Measurements from ENCODE around the gene CWF19L2.

DNA sequence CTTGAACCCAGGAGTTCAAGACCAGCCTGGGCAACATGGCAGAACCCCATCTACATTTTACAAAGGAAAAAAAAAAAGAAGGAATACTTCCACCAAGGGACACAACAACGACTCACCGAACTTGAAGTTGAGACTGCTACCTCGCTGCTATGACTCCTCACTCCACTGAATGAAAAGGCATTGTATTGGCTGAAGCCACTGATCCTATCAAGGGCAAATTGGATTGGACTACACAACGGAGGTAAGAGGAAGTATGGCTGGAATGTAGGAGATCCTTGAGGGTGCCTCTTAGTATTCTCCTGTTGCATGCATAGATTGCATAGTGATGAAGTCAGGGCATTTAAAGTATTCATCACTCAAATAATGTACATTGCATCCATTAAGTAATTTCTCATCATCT, 97.9 kb downstream of the CWF19L2 start:
- no peak for TF ChIP-seq CTCF (conservative IDR thresholded peaks at IDR 0.05; ENCODE audit: low read depth, low read length)
- TF ChIP-seq EZH2 (IDR thresholded peaks at IDR 0.05; ENCODE audit: low read length, unreplicated experiment): no peak

Measured in PC-3 (cell line).